MCF 10A (cell line): ENCODE results near the gene RBP7. TPM values are rescaled to one million over a fixed set of nuclear protein-coding genes. Genes with fewer than 3 reads are reported as not detected.

Experiments used
- BruUV-seq: library from RNA; stranded (reverse); fragments of 400-500 nt; replicated peaks from 2 replicates; lab custom pipeline; 2021; lab: Mats Ljungman, UMichigan
- CTCF ChIA-PET: fragments of 300-600 bp; sonication (Branson Sonifier 250); formaldehyde crosslinking; extraction: SDS; loops from one replicate; lab custom pipeline; 2021; ENCODE audit warnings: antibody characterized with exemption, inconsistent platforms; lab: Yijun Ruan, JAX
- POLR2A ChIA-PET: fragments of 300-600, 350-650 bp; sonication (Branson Sonifier 250); formaldehyde crosslinking; extraction: SDS; loops from one replicate; lab custom pipeline; 2020; ENCODE audit warnings: antibody characterized with exemption, inconsistent platforms; lab: Yijun Ruan, JAX
- DNase-seq: peaks from one replicate; pipeline ENCODE4 v3.0.0-alpha.2; 2018; ENCODE audit not compliant: unreplicated experiment
- H3K27ac Mint-ChIP-seq: one replicate; pipeline ENCODE4 v1.8.0; 2022; ENCODE audit warnings: mild to moderate bottlenecking, low read depth, mixed read lengths; ENCODE audit not compliant: unreplicated experiment
- H3K27me3 Mint-ChIP-seq: one replicate; pipeline ENCODE4 v1.8.0; 2022; ENCODE audit warnings: mixed read lengths; ENCODE audit not compliant: insufficient read depth, unreplicated experiment
- H3K36me3 Mint-ChIP-seq: one replicate; pipeline ENCODE4 v1.8.0; 2022; ENCODE audit warnings: mild to moderate bottlenecking, moderate library complexity, mixed read lengths; ENCODE audit not compliant: insufficient read depth, unreplicated experiment
- H3K4me1 Mint-ChIP-seq: one replicate; pipeline ENCODE4 v1.8.0; 2022; ENCODE audit warnings: mixed read lengths; ENCODE audit not compliant: insufficient read depth, unreplicated experiment
- H3K4me3 Mint-ChIP-seq: one replicate; pipeline ENCODE4 v1.8.0; 2022; ENCODE audit warnings: mild to moderate bottlenecking, moderate library complexity, mixed read lengths; ENCODE audit not compliant: unreplicated experiment
- H3K9me3 Mint-ChIP-seq: one replicate; pipeline ENCODE4 v1.8.0; 2022; ENCODE audit warnings: mixed read lengths; ENCODE audit not compliant: unreplicated experiment
- intact Hi-C: fragments of 100-400 bp; cut with micrococcal nuclease; formaldehyde crosslinking; loops from 2 replicates; pipeline ENCODE4 v1.14.1; 2022
- total RNA-seq: library from RNA; stranded (reverse); gene quantifications from 2 replicates; pipeline ENCODE4 v1.2.3, GENCODE V29; 2022
- TF ChIP-seq, protein P1 (sequence below): fragments of 200-600 bp; IDR thresholded peaks from one replicate; pipeline ENCODE4 v1.8.0; 2022; ENCODE audit warnings: antibody characterized with exemption, mild to moderate bottlenecking; ENCODE audit not compliant: unreplicated experiment

RBP7 gene
- total RNA-seq, 1 experiment from 2014 or later = not detected

- intact Hi-C loops = loop anchor here (5.0 kb wide), 2 partner anchors 76 to 154 kb away; no protein-coding TSS in a partner anchor
- POLR2A ChIA-PET = no interaction called here
Measured at GRCh38 chr1:10031461-10031860, 34.4 kb downstream of the RBP7 start.

DNA sequence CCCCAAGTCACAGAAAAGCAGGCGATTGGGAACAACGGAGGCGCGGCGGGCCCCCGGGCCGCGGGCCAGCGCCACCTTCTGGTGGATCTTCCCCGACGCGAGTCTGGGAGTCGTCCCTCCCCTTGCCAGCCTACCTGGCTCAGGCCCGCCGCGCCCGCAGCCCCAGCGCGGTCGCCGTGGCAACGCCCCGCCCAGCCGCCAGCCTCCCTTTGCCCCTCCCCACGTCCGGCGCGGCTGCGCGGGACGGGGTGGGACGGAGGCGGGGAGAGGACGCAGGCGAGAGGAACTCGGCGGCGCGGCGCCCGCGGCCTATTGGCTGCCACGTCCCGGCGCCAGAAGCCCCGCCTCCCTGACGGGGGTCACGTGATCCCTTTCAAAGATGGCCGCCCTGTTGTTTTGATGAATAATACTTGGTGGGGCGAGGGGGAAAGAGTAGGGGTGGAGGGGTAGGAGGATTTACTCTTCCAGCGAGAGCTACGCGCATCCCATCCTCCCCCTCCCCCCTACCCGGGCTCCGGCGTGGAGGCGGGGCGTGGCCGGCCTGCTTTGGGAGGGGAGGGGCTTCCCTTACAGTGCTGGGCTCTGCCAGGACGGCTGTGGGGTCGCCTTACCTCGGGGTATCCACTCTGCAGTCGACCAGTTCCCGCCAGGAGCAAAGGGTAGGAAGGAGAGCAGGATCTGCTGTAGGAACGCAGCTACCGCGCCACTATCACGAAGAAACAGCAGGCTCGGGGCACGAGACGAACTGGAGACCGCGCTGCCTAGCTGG lies 35.7 kb downstream of the RBP7 start, which contains the start of gene UBE4B:
UBE4B (plus strand) TSS at position 369 of the 769 bp plus-strand sequence. CDS start 713 bp downstream, outside the sequence.
- ChIA-PET POLR2A (interaction anchor here (0.8 to 3.1 kb wide), 11 partner anchors 11 to 266 kb away, joined by 3 to 35 read pairs (median 6); partner anchors contain the start of genes KIF1B, LZIC and NMNAT1), CTCF (interaction anchor here (0.5 to 1.1 kb wide), 3 partner anchors 33 to 383 kb away, joined by 3 to 5 read pairs (median 4); no protein-coding TSS in a partner anchor)
- Mint-ChIP-seq H3K4me1 (peaks cover 18% of the 10 kb centered on the region), H3K27me3 (no peaks in the 10 kb centered on the region), H3K9me3 (no peaks in the 10 kb centered on the region), H3K36me3 (peaks cover 24% of the 10 kb centered on the region), H3K27ac (peak within 1 kb of the TSS; percentile 78), H3K4me3 (peak within 1 kb of the TSS; percentile 80)
- BruUV-seq = TSS peak; percentile 76
- TF ChIP-seq, protein P1, sequence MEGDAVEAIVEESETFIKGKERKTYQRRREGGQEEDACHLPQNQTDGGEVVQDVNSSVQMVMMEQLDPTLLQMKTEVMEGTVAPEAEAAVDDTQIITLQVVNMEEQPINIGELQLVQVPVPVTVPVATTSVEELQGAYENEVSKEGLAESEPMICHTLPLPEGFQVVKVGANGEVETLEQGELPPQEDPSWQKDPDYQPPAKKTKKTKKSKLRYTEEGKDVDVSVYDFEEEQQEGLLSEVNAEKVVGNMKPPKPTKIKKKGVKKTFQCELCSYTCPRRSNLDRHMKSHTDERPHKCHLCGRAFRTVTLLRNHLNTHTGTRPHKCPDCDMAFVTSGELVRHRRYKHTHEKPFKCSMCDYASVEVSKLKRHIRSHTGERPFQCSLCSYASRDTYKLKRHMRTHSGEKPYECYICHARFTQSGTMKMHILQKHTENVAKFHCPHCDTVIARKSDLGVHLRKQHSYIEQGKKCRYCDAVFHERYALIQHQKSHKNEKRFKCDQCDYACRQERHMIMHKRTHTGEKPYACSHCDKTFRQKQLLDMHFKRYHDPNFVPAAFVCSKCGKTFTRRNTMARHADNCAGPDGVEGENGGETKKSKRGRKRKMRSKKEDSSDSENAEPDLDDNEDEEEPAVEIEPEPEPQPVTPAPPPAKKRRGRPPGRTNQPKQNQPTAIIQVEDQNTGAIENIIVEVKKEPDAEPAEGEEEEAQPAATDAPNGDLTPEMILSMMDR = peak; percentile 83
- intact Hi-C loops = loop anchor here (1.0 to 5.0 kb wide), 4 partner anchors 75 to 155 kb away; partner anchors contain the start of genes LZIC and NMNAT1
- peak; percentile 98 for DNase-seq

More at GRCh38 chr1:10031461-10031860, 34.4 kb downstream of the RBP7 start:
- no TSS peak for BruUV-seq
- no peak overlapping the region for H3K4me3 Mint-ChIP-seq
- TF ChIP-seq, protein P1 = no peak
- CTCF ChIA-PET = no interaction called here
- no peak for DNase-seq
- no peak overlapping the region for H3K27ac Mint-ChIP-seq
- H3K36me3 Mint-ChIP-seq = peaks cover 11% of the 10 kb centered on the region
- H3K4me1 Mint-ChIP-seq = peaks cover 18% of the 10 kb centered on the region
- H3K27me3 Mint-ChIP-seq = no peaks in the 10 kb centered on the region
- no peaks in the 10 kb centered on the region for H3K9me3 Mint-ChIP-seq

DNA sequence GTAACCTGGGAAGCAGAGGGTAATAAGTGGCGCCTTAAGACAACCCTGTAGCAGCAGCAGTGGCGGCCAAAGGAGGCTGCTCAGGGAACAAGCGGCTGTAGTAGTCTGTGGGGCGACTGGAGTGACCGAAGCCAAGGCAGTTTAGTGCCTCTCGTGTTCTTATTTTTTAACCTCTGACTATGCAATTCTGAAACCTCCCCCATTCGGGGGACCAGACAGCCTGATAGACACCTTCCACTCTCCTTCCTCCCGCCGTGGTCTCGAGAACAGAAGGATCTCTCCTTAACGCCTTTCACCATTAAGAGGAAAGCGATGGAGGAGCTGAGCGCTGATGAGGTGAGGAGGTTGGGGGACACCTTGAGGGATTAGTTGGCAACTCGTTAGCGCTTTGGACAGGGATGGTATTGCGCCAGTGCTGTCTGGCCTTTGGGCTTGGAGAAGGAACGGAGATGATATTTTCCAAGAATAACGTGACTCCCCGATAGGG lies 36.4 kb downstream of the RBP7 start:
- CTCF ChIA-PET = interaction anchor here (0.5 to 1.1 kb wide), 5 partner anchors 13 to 383 kb away, joined by 3 to 5 read pairs (median 4); no protein-coding TSS in a partner anchor
- Mint-ChIP-seq H3K27ac (peak overlapping the region; percentile 78), H3K4me1 (peaks cover 18% of the 10 kb centered on the region), H3K36me3 (peaks cover 30% of the 10 kb centered on the region), H3K4me3 (peak overlapping the region; percentile 80), H3K27me3 (no peaks in the 10 kb centered on the region), H3K9me3 (no peaks in the 10 kb centered on the region)
- TF ChIP-seq, protein P1 = no peak
- POLR2A ChIA-PET = interaction anchor here (0.7 to 3.1 kb wide), 17 partner anchors 11 to 267 kb away, joined by 3 to 35 read pairs (median 4); partner anchors contain the start of genes KIF1B, LZIC and NMNAT1
- DNase-seq = peak; percentile 57
- intact Hi-C loops = loop anchor here (2.0 to 5.0 kb wide), 3 partner anchors 74 to 156 kb away; partner anchors contain the start of genes LZIC and NMNAT1
- BruUV-seq = no TSS peak

- TF ChIP-seq, protein P1 = no peak
- DNase-seq = no peak
- CTCF ChIA-PET = interaction anchor here (0.7 kb wide), 1 partner anchor 95 kb away, joined by 3 read pairs; no protein-coding TSS in a partner anchor
- POLR2A ChIA-PET = no interaction called here
- BruUV-seq = no TSS peak
- Mint-ChIP-seq H3K9me3 (no peaks in the 10 kb centered on the region), H3K4me3 (no peak overlapping the region), H3K27me3 (no peaks in the 10 kb centered on the region), H3K27ac (no peak overlapping the region), H3K36me3 (peaks cover 54% of the 10 kb centered on the region), H3K4me1 (peaks cover 17% of the 10 kb centered on the region)
- intact Hi-C loops = no loop called here
Measured at GRCh38 chr1:10042746-10043145, 45.7 kb downstream of the RBP7 start.
